Activated T-cell treated with anti-CD3 and anti-CD28 coated beads, Interleukin-2, amount 50 U/mL, for 24 hours (primary cell): ENCODE data around the gene METTL26.

Experiments used
- DNase-seq: peaks from one replicate; pipeline ENCODE4 v3.0.0-alpha.2; 2020
- H3K27ac Mint-ChIP-seq: 2 replicates; pipeline ENCODE4 v1.8.0; 2020; ENCODE audit warnings: mild to moderate bottlenecking, mixed read lengths
- H3K27me3 Mint-ChIP-seq: 2 replicates; pipeline ENCODE4 v1.8.0; 2020; ENCODE audit warnings: mixed read lengths
- H3K36me3 Mint-ChIP-seq: 2 replicates; pipeline ENCODE4 v1.8.0; 2020; ENCODE audit warnings: low read depth, mixed read lengths
- H3K4me1 Mint-ChIP-seq: 2 replicates; pipeline ENCODE4 v1.8.0; 2020; ENCODE audit warnings: low read depth, mixed read lengths
- H3K4me3 Mint-ChIP-seq: 2 replicates; pipeline ENCODE4 v1.8.0; 2020; ENCODE audit warnings: mild to moderate bottlenecking, moderate library complexity, mixed read lengths
- H3K9me3 Mint-ChIP-seq: 2 replicates; pipeline ENCODE4 v1.8.0; 2020; ENCODE audit warnings: mixed read lengths

The METTL26 gene

DNA sequence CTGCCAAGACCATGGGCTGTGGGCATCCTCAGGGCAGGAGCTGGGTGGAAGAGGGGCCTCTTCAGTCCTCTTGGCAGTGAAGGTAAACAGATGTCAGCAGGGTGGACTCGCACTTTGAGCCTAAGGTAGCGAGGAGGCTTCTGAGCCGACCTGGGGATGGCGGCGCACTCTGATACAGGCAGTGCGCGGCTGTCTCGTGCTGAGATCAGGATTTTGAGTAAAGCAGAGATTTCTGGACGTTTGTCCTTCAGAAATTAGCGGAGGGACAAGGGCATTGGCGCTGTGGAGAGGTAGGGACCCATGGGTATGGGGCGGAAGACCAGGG, 39.4 kb downstream of the METTL26 start:
- Mint-ChIP-seq H3K4me3 (no peak overlapping the region), H3K27ac (no peak overlapping the region), H3K27me3 (no peaks in the 10 kb centered on the region), H3K4me1 (peaks cover 31% of the 10 kb centered on the region), H3K36me3 (peaks cover 35% of the 10 kb centered on the region), H3K9me3 (no peaks in the 10 kb centered on the region)
- no peak for DNase-seq

DNA sequence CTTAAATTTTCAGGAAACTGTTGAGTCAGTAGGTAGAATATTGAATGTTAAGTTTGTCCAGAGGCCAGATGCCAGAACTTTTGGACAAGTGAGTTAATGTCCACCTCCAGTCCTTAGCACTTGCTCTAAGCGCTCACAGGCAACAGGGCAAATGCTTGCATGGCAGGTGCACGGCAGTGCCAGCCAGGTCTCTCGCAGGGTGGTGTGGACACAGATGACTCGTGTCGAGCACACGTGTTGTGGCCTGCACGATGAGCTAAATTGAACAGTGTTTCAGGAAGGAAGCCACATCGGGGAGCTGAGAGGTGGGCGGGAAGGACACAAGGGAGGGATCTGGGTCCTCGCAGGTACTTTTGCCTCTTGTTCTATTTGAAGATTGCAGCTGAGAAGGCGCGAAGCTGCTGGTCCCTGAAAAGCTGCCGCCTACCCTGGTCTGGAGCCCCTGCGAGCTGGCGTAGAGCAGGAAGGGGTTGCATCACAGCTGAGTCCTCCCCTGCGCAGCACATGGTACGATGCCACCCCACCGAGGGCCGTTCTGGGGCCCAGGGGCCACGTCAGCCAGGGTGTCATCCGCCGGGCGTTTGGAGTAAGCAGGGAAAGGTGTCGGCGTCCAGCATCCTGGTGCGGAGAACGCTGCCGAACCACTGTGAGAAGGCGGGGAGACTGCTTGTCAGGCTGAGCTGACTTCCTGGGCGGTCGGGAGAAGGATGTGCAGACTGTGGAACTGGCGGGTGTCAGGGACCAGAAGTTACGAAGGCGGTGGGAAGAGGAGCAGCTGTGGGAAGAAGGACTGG, 40.0 kb downstream of the METTL26 start:
- Mint-ChIP-seq H3K36me3 (peaks cover 32% of the 10 kb centered on the region), H3K9me3 (no peaks in the 10 kb centered on the region), H3K4me1 (peaks cover 31% of the 10 kb centered on the region), H3K27ac (peak overlapping the region; percentile 58), H3K27me3 (no peaks in the 10 kb centered on the region), H3K4me3 (no peak overlapping the region)
- DNase-seq = no peak

DNA sequence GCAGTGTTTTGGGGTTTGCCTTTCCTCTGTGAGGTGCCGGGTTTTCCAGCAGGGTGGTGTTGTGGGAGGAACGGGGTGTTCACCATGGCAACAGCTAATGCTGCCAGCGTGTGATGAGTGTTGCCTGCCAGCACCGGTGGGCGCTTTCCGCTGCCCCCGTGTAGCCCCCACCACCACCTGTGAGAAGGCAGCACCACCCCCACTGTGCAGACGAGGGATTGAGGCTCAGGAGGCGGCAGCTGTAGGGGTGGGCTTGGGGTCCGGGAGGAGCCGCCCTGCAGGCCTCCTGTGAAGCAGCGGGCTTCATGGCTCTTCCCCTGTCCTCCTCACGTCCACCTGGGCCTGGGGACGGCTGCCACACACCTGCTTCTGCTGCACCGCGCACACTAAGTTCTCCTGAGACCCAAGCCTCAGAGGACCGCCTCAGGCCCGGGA, 41.0 kb downstream of the METTL26 start:
- Mint-ChIP-seq H3K4me3 (no peak overlapping the region), H3K36me3 (peaks cover 33% of the 10 kb centered on the region), H3K9me3 (no peaks in the 10 kb centered on the region), H3K27me3 (no peaks in the 10 kb centered on the region), H3K4me1 (peaks cover 38% of the 10 kb centered on the region), H3K27ac (no peak overlapping the region)
- no peak for DNase-seq

DNA sequence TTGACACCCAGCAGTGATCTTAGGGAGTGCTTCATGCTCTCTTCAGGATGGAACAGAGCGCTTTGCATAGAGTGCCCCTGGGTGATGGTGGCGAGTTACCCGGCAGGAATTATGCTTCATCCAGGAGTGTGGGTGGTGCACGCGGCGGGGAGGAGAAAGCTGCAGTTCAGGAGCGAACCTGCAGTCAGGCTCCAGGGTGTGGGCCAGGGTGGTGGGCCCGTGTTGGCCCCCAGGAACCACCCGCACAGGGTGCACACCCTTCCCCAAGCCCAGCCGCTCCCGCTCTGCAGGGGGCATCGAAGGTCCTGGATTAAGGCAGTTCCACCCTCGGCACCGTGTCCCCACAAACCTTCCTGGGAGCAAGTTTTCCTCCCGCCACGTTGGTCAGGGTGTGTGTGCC, 42.3 kb downstream of the METTL26 start:
- H3K4me1 Mint-ChIP-seq = peaks cover 38% of the 10 kb centered on the region
- H3K36me3 Mint-ChIP-seq = peaks cover 27% of the 10 kb centered on the region
- H3K27ac Mint-ChIP-seq = no peak overlapping the region
- H3K9me3 Mint-ChIP-seq = no peaks in the 10 kb centered on the region
- no peak overlapping the region for H3K4me3 Mint-ChIP-seq
- DNase-seq = no peak
- no peaks in the 10 kb centered on the region for H3K27me3 Mint-ChIP-seq

DNA sequence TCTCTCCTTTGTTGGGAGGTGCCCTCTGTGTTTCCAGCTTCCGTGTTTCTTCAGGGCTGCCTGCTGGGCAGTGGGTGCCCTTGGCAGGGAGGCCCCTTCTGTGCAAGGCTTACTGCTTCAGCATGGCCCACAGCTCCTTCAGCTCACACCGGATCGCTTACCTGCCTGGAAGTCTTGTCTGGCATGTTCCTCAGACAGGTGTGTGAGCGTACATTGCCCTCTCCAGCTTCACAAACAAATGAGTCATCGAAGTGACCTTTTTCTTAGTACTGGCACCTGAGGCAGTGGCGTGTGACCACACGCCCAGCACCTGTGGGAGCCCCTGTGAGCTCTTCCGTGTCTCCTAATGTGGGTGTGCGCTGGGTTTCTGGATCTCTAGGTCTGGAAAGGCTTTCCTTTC, 42.7 kb downstream of the METTL26 start:
- Mint-ChIP-seq H3K9me3 (no peaks in the 10 kb centered on the region), H3K27ac (no peak overlapping the region), H3K4me1 (peaks cover 38% of the 10 kb centered on the region), H3K4me3 (no peak overlapping the region), H3K36me3 (peaks cover 26% of the 10 kb centered on the region), H3K27me3 (no peaks in the 10 kb centered on the region)
- no peak for DNase-seq

DNA sequence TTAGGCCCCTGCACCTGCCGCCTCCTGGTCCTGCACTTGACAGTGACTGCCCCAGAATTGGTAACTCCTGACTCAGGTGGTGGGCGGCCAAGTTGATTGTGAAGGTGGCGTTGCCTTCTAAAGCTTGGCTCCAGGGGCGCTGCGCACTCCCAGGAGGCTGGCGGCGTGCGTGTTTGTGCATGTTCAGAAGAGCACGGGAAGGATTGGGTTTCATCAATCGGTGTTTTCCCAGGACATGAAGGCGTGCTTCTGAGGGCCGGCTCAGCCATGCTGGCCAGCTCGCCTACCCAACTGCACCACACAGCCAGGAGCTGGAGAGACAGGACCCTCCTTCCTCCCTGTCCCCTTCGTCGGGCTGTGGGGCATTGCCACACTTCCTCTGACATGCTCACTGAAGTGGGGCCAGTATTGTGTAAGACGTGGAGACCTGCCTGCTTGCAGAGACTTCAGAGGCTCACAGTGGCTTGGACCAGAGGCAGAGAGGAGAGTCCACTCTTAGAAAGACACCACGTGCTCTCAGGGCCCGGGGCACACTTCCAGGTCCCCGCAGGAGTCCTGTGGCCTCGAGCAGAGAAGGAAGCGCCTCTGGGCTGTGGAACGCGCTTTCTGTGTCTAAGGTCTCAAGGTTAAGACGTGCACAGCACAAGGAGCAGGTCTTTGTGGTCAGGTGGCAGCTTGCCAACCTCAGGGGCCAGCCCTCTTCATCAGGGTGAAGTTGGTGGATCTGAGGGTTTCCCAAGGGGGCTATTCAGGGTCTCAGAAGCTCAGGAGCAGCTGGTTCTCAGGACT, 43.4 kb downstream of the METTL26 start:
- H3K9me3 Mint-ChIP-seq = no peaks in the 10 kb centered on the region
- H3K36me3 Mint-ChIP-seq = peaks cover 33% of the 10 kb centered on the region
- DNase-seq = no peak
- no peaks in the 10 kb centered on the region for H3K27me3 Mint-ChIP-seq
- no peak overlapping the region for H3K27ac Mint-ChIP-seq
- H3K4me3 Mint-ChIP-seq = no peak overlapping the region
- peaks cover 38% of the 10 kb centered on the region for H3K4me1 Mint-ChIP-seq

DNA sequence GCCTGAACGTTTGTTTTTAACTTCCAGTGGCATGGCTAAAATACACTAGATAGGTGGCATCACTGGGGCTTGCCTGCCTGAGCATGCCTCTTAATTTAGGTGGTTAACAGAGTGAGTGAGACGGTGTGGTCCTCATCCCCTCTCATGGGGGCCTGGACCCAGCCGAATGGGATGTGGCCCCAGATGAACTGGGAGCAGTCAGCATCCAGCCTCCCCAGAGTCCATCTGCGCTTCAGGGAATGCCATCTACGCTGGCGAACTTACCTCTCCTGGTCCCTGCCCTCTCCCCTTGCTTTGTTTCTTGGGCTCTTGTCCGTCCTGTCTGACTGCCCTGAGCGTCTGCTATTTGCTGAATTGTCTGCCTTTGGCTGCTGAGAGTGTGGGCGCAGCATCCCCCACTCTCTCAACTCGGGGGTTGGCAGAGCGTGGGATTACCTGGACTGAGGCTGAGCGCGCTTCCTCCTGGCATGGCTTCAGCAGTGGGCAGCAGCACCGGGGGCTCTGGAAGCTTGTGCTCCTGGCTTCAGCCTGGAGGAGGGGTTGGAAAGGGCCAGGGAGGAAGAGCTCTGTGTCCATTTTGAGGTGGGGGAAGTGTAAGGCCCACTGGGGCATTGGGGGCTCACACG, 44.1 kb downstream of the METTL26 start:
- H3K4me1 Mint-ChIP-seq = peaks cover 41% of the 10 kb centered on the region
- H3K27ac Mint-ChIP-seq = no peak overlapping the region
- no peak for DNase-seq
- no peaks in the 10 kb centered on the region for H3K27me3 Mint-ChIP-seq
- H3K36me3 Mint-ChIP-seq = peaks cover 37% of the 10 kb centered on the region
- H3K9me3 Mint-ChIP-seq = no peaks in the 10 kb centered on the region
- peak overlapping the region; percentile 81 for H3K4me3 Mint-ChIP-seq

DNA sequence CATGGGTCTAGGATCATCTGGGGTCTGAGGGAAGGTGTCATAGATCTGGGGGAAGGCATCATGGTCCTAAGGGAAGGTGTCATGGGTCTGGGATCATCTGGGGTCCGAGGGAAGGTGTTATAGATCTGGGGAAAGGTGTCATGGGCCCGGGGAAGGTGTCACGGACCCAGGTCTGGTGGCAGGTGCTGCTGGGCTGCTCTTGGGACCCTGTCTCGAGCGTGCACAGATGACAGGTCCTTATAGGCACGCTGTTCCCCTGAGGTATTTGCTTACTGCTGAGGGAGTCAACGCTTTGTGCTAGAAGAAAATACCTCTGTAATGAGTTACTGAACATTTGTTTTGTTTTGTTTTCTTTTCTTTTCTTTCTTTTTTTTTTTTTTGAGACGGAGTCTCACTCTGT, 44.9 kb downstream of the METTL26 start:
- DNase-seq = no peak

DNA sequence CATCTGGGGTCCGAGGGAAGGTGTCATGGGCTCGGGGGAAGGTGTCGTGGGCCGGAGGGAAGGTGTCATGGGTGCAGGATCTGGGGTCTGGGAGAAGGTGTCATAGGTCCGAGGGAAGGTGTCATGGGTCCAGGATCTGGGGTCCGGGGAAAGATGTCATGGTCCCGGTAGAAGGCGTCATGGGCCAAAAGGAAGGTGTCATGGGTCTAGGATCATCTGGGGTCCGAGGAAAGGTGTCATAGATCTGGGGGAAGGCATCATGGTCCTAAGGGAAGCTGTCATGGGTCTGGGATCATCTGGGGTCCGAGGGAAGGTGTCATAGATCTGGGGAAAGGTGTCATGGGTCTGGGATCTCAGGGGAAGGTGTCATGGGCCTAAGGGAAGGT, 45.3 kb downstream of the METTL26 start:
- Mint-ChIP-seq H3K27me3 (no peaks in the 10 kb centered on the region), H3K9me3 (no peaks in the 10 kb centered on the region), H3K36me3 (peaks cover 25% of the 10 kb centered on the region), H3K27ac (peak overlapping the region; percentile 86), H3K4me3 (peak overlapping the region; percentile 81), H3K4me1 (peaks cover 39% of the 10 kb centered on the region)
- DNase-seq = no peak

More for the DNA sequence above, 44.9 kb downstream of the METTL26 start:
- no peaks in the 10 kb centered on the region for H3K9me3 Mint-ChIP-seq
- peak overlapping the region; percentile 86 for H3K27ac Mint-ChIP-seq
- peaks cover 29% of the 10 kb centered on the region for H3K36me3 Mint-ChIP-seq
- H3K4me1 Mint-ChIP-seq = peaks cover 43% of the 10 kb centered on the region
- peak overlapping the region; percentile 81 for H3K4me3 Mint-ChIP-seq
- H3K27me3 Mint-ChIP-seq = no peaks in the 10 kb centered on the region

DNA sequence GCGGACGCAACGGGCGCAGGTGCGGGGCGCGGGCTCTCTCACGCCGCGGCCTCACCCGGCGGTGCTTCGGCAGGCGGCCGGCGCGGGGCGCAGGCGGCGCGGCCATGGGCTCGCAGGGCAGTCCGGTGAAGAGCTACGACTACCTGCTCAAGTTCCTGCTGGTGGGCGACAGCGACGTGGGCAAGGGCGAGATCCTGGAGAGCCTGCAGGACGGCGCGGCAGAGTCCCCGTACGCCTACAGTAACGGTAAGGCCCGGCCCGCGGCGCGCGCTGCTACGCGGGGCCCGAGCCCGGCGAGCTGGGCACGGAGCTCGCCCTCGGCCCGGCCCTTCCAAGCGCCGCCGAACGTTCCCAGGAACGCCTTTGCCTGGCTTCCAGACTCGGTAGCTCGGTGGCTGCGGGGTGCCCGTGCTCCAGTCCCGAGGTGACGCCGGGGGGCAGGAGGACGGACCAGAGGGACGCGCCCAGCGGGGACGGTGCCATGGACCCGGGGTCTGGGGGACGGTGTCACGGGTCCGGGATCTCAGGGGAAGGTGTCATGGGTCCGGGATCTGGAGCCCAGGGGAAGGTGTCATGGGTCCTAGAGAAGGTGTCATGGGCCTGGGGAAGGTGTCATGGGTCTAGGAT, 45.8 kb downstream of the METTL26 start:
- Mint-ChIP-seq H3K27me3 (no peaks in the 10 kb centered on the region), H3K36me3 (peaks cover 25% of the 10 kb centered on the region), H3K4me3 (peak overlapping the region; percentile 81), H3K27ac (peak overlapping the region; percentile 86), H3K4me1 (peaks cover 39% of the 10 kb centered on the region), H3K9me3 (no peaks in the 10 kb centered on the region)
- no peak for DNase-seq

DNA sequence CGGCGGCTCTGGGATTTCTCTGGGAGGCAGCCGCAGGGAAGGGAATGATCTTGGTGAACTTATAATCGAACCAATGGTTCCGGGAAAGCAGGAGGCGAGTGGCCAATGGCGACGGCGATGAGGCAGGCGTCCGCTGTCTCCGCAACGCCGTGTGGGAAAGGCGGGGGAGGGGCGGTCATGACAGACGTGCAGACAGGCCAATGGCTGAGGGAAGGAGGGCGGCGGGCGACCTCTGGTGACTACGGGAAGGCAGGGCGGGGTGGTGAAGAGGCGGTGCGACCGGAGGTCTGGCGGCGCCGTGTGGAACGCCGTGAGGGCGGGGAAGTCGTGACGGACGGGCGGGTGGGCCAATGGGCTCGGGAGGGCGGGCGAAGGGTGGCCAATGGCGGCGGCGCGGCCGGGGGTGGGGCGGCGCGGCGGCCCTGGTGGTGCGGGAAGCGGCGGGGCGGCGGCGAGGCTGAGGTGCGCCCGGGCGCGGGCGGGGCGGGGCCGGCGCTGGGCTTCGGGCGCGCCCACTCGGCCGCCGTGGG, 46.4 kb downstream of the METTL26 start, which contains the start of gene RAB40C:
Gene RAB40C (plus strand): TSS at position 409 of the 530 bp plus-strand sequence. CDS start 226 bp downstream, outside the sequence.
- H3K4me3 Mint-ChIP-seq = peak within 1 kb of the TSS; percentile 86
- peak; percentile 99 for DNase-seq
- no peaks in the 10 kb centered on the region for H3K27me3 Mint-ChIP-seq
- H3K27ac Mint-ChIP-seq = peak within 1 kb of the TSS; percentile 98
- H3K36me3 Mint-ChIP-seq = peaks cover 25% of the 10 kb centered on the region
- H3K4me1 Mint-ChIP-seq = peaks cover 36% of the 10 kb centered on the region
- no peaks in the 10 kb centered on the region for H3K9me3 Mint-ChIP-seq

DNA sequence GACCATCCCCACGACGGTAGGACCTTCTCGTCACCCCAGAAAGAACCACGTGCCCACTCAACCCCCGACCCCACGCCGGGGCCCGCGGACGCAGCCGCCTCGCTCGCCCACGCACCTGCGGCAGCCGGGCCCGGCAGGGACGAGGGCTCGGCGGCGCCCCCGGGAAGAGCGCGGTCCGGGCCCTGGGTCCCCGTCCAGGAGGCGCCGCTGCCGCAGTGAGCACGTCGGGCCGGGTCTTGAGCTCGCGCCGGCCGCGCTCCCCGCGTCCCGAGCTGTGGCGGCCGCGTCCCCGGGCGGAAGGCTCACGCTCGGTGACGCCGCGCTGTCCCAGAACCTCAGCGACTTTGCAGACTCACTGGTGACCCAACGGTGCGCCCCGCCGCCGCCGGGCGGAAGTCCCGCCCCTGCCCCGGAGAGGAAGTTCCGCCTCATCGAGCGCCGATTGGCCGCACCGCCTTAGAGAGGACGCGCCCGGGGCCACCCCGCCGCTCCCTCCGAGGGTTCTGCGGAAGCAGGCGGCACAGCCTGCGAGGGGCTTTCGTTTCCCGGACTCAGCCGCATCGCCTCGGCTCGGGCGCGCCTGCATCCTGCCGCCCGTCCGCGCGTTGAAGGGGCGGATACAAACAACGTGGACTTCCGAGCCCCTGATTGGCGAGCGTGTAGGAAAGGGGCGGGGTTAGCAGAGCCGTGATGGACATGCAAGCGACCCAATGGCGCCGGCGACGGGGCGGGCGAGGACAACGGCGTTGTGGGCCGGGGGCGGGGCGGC, 47.0 kb downstream of the METTL26 start:
- peak; percentile 100 for DNase-seq
- Mint-ChIP-seq H3K36me3 (peaks cover 25% of the 10 kb centered on the region), H3K9me3 (no peaks in the 10 kb centered on the region), H3K4me3 (peak overlapping the region; percentile 92), H3K27me3 (no peaks in the 10 kb centered on the region), H3K27ac (peak overlapping the region; percentile 98), H3K4me1 (peaks cover 34% of the 10 kb centered on the region)

DNA sequence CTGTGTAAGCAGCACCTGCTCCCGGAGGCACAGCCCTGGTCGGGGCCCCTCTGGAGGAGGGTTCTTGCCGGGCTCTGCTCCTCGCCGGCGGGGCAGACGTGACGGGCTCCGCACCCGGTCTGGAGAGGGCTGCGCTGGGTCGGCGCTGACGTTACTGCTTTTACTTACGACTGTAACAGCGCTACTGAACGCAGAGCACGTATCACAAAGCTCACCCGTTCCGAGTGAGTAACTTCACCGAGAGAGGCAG, 47.5 kb downstream of the METTL26 start:
- no peaks in the 10 kb centered on the region for H3K9me3 Mint-ChIP-seq
- H3K27me3 Mint-ChIP-seq = no peaks in the 10 kb centered on the region
- peak overlapping the region; percentile 98 for H3K27ac Mint-ChIP-seq
- peak overlapping the region; percentile 92 for H3K4me3 Mint-ChIP-seq
- peaks cover 32% of the 10 kb centered on the region for H3K4me1 Mint-ChIP-seq
- no peak for DNase-seq
- H3K36me3 Mint-ChIP-seq = peaks cover 24% of the 10 kb centered on the region
